T-helper 17 cell (primary cell): ENCODE data around the gene KCNJ9. TPM values are rescaled to one million over a fixed set of nuclear protein-coding genes. Genes with fewer than 3 reads are reported as not detected.

Source experiments
- ATAC-seq: fragments of 150-1000 bp; cut with Tn5 transposase; 2 replicates; pipeline ENCODE4 v1.10.0; 2021; ENCODE audit warnings: mild to moderate bottlenecking, moderate library complexity
- DNase-seq, 3 donors: peaks; one replicate each; pipeline versions ENCODE4 v3.0.0 to v3.0.0-alpha.2; 2020 to 2021
- H3K9me3 ChIP-seq: one replicate; pipeline ENCODE4 v1.7.0; 2013; ENCODE audit warnings: low read length, mild to moderate bottlenecking; ENCODE audit not compliant: control insufficient read depth, poor library complexity, severe bottlenecking
- H3K27ac Mint-ChIP-seq: one replicate; pipeline ENCODE4 v1.8.0; 2022; ENCODE audit warnings: mild to moderate bottlenecking, moderate library complexity, mixed read lengths
- H3K27me3 Mint-ChIP-seq: one replicate; pipeline ENCODE4 v1.8.0; 2022; ENCODE audit warnings: mixed read lengths
- H3K36me3 Mint-ChIP-seq: one replicate; pipeline ENCODE4 v1.8.0; 2022; ENCODE audit warnings: low read depth, mixed read lengths
- H3K4me1 Mint-ChIP-seq: one replicate; pipeline ENCODE4 v1.8.0; 2022; ENCODE audit warnings: mild to moderate bottlenecking, mixed read lengths
- H3K4me3 Mint-ChIP-seq: one replicate; pipeline ENCODE4 v1.8.0; 2022; ENCODE audit warnings: mild to moderate bottlenecking, moderate library complexity, mixed read lengths
- total RNA-seq, 4 donors: library from RNA in 2 of 4; stranded (reverse) in 2 of 4; gene quantifications; one replicate each; pipeline ENCODE4 v1.2.3 and lab custom pipeline; 2022 to 2026

The KCNJ9 gene
- total RNA-seq, 2 donors from 2014 or later = not detected

DNA sequence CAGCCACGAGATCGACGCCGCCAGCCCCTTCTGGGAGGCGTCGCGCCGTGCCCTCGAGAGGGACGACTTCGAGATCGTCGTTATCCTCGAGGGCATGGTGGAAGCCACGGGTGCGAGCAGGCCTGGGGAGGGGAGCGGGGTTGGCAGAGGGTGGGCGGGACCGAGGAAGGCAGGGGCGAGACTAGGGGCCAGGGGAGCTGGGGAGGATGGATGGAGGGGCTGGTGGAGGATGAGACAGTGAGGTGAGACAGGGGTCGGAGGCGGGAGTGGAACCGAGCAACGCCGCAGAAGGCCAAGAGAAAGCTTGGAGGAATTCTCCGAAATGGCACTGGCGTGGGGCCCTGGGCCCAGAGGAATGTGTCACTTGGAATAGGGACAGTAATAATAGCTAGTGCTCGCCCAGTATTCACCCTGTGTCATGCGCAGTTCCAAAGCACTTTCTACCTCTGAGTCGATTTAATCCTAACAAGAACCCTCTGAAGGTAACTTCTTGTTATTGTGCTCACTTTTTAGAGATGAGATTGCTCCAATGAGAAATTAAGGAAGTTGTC is 3.5 kb downstream of the KCNJ9 start:
- ATAC-seq (no peak), DNase-seq (no peak)
- no peaks in the 10 kb centered on the region for H3K9me3 ChIP-seq
- H3K27me3 Mint-ChIP-seq = peaks cover 35% of the 10 kb centered on the region
- peaks cover 19% of the 10 kb centered on the region for H3K4me1 Mint-ChIP-seq
- peaks cover 15% of the 10 kb centered on the region for H3K36me3 Mint-ChIP-seq
- no peak overlapping the region for H3K27ac Mint-ChIP-seq
- peak overlapping the region; percentile 36 for H3K4me3 Mint-ChIP-seq

DNA sequence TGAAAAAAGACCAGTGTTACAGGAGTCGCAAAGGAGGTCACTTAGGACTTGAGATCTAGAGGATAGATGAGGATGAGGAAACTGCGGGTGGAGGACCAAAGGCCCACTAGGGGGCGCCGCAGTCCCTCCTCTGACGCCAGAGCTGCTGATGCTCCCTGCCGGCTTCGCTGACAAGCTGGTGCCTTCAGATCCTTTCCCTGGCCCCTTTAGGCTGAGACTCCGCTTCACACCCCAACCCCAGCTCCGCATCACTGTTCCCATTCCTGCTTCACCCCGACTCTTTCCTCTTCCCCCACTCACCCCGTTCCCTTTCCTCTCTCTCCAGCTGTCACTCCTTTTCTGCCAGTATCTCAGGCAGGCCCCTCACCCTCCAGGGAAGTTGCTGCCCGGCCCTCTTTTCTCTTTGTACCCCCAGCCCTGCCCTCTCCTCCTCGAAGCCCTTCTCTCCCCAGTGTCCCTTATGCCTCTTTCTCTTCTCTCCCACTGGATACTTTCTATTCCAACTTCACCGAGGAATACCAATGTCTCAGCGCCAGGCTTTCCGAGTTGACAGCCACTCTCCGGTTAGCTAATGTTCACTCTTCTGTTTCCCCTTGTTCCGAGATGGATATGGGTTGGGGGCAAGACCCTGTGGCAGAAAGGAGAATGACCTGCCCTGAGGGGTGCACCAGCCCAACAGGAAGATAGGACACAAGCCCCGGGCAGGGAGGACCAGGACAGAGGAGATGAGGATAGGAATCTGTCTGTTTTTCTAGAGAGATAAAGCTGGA is 4.5 kb downstream of the KCNJ9 start:
- H3K4me1 Mint-ChIP-seq = peaks cover 22% of the 10 kb centered on the region
- H3K4me3 Mint-ChIP-seq = peak overlapping the region; percentile 3
- H3K27me3 Mint-ChIP-seq = peaks cover 25% of the 10 kb centered on the region
- peak; percentile 69 for ATAC-seq
- H3K9me3 ChIP-seq = no peaks in the 10 kb centered on the region
- peak; percentile 54 to 67 (median 62) for DNase-seq
- peaks cover 15% of the 10 kb centered on the region for H3K36me3 Mint-ChIP-seq
- H3K27ac Mint-ChIP-seq = no peak overlapping the region

DNA sequence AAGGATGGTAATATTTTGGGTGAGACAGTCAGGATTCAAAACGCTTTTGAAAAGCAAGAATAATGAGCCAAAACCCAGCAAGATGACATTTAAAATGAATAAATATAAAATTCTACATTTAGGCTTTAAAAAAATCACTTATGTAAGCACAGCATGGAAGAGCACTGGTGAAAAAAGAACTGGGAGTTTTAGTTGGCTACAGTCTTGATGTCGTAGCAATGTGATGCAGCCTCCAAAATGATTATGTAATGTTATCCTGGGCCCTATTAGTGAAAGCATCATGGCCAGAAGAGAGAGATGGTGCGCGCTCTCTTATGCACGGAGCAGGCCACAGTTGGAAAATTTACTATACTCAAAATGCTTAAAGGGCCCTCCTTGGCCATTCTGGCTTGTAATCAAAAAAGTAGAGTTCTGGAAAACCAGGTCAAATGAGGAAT is 5.1 kb downstream of the KCNJ9 start:
- no peaks in the 10 kb centered on the region for H3K9me3 ChIP-seq
- DNase-seq = no peak
- H3K27ac Mint-ChIP-seq = peak overlapping the region; percentile 39
- H3K4me1 Mint-ChIP-seq = peaks cover 20% of the 10 kb centered on the region
- ATAC-seq = no peak
- H3K4me3 Mint-ChIP-seq = no peak overlapping the region
- peaks cover 13% of the 10 kb centered on the region for H3K36me3 Mint-ChIP-seq
- H3K27me3 Mint-ChIP-seq = peaks cover 19% of the 10 kb centered on the region

DNA sequence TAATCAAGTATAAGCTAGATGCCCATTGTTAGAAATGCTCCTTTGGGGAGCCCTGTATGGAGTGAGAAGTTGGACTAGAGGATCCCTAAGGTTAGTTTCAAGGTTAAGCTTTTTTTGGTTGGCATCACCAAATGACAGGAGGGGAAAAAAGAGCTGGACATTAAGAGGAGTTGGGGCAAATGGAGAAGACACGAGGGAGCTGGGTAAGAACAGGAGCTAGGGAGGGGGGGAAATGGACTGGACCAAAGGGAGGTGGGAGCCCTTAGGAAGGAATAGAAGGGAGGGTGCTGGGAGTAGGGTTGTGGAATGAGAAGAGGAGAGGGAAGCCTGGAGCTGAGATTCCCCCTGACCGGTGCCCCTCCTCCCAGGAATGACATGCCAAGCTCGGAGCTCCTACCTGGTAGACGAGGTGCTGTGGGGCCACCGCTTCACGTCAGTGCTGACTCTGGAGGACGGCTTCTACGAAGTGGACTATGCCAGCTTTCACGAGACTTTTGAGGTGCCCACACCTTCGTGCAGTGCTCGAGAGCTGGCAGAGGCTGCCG is 5.9 kb downstream of the KCNJ9 start:
- peaks cover 12% of the 10 kb centered on the region for H3K27me3 Mint-ChIP-seq
- ATAC-seq = no peak
- no peak for DNase-seq
- peaks cover 15% of the 10 kb centered on the region for H3K36me3 Mint-ChIP-seq
- H3K4me1 Mint-ChIP-seq = peaks cover 20% of the 10 kb centered on the region
- H3K9me3 ChIP-seq = no peaks in the 10 kb centered on the region
- H3K27ac Mint-ChIP-seq = peak overlapping the region; percentile 39
- no peak overlapping the region for H3K4me3 Mint-ChIP-seq

DNA sequence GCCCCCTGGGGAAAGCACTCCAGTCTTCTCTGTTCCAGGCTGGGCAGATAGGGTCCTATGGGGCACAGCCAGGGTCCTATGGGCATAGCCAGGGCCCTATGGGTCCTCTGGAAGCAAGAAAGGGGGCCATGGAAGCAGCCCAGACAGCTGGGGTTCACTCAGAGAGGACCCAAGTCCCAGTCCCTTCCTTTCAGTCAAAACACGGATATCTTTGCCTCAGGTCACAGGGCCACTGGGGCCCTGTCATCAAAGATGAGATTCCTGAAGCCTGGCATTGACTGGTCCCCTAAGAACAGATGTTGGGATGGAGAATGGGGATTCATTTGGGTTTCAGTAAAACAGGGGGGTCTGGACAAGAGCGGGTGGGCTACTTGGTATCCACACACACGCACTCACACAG is 8.5 kb downstream of the KCNJ9 start:
- H3K4me3 Mint-ChIP-seq = no peak overlapping the region
- no peak overlapping the region for H3K27ac Mint-ChIP-seq
- peaks cover 22% of the 10 kb centered on the region for H3K4me1 Mint-ChIP-seq
- no peaks in the 10 kb centered on the region for H3K9me3 ChIP-seq
- ATAC-seq (no peak), DNase-seq (no peak)
- no peaks in the 10 kb centered on the region for H3K27me3 Mint-ChIP-seq
- peaks cover 15% of the 10 kb centered on the region for H3K36me3 Mint-ChIP-seq

DNA sequence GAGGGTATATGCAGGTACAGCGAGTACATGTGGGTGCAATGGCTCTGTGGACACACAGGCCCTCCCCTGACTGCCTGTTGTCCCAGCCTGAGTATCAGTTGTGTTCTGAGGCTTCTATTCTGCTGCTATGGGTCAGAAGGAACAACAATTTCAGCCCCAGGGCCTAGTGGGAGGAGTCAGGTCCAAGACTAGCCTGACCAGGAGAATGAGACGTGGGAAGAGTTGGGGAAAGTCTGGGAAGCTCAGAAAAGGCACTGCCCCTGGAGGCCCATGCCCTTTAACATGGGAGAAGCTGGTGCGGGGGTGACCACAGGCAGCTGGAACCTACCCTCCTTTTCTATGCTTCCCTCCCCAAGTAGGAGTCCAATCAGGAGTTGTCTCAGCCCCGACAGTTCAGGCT is 9.4 kb downstream of the KCNJ9 start:
- Mint-ChIP-seq H3K27me3 (no peaks in the 10 kb centered on the region), H3K36me3 (peaks cover 15% of the 10 kb centered on the region), H3K27ac (no peak overlapping the region), H3K4me1 (peaks cover 22% of the 10 kb centered on the region), H3K4me3 (no peak overlapping the region)
- no peaks in the 10 kb centered on the region for H3K9me3 ChIP-seq
- DNase-seq (no peak), ATAC-seq (no peak)

DNA sequence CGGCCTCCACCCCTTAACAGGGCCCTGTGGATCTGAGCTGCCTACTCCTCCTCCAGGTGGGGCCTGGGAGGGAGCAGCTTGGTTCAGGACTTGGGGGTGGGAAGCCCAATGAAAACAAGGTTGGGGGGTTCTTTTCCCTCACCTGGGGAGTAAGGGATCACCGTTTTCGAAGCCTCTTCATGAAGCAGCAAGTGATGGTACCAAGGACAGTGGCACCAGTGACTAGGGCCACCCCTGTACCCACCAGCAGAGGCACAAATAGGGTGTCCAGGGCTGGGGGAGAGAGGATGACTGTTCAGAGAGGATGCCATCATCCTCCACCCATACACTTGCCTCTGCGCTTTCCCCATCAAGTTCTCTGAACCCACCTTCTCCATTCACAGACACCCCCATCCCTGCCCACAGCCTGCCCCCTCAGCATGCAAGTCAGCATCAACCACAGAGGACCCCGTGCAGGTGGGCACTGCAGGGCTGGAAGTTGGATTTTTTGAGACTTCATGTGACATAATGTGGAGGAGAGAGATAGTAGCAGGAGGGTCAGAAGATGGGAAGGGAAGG is 10.4 kb downstream of the KCNJ9 start:
- no peak for ATAC-seq
- H3K4me1 Mint-ChIP-seq = peaks cover 21% of the 10 kb centered on the region
- no peak for DNase-seq
- peaks cover 15% of the 10 kb centered on the region for H3K36me3 Mint-ChIP-seq
- H3K27ac Mint-ChIP-seq = no peak overlapping the region
- H3K27me3 Mint-ChIP-seq = no peaks in the 10 kb centered on the region
- H3K4me3 Mint-ChIP-seq = no peak overlapping the region
- no peaks in the 10 kb centered on the region for H3K9me3 ChIP-seq

DNA sequence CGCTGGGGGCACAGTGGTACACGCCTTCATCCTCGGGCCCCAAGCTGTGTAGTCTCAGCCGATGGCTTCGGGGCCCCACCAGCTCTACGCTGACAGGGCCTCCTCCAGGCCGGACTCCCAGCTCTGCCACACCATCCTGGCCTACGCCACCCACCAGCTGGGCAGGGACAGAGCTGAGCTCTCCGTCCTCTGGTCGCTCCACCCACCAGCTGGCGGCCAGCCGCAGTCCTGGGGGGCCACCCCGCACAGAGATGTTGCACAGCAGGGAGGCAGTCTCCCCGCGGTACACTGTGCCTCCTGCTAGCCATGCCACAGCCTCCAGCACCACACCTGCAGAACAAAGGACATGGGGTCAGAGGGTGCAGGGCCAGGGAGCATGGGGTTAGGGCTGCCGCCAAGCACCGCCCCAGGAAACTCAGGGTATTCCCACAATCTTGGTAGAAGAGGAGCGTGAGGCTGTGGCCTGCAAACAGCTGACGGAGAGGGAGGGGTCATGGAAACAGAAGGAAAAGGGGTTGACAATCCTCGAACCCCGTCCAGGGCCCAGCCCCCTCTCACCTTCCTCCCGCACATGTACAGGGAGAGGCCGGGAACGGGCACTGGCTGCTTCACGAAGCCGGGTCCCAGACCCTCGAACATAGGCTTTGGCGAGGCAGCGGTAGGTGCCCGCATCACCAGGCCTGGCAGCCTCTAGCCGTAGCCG is 11.2 kb downstream of the KCNJ9 start:
- no peaks in the 10 kb centered on the region for H3K9me3 ChIP-seq
- H3K4me1 Mint-ChIP-seq = peaks cover 23% of the 10 kb centered on the region
- H3K27ac Mint-ChIP-seq = no peak overlapping the region
- no peaks in the 10 kb centered on the region for H3K27me3 Mint-ChIP-seq
- H3K36me3 Mint-ChIP-seq = peaks cover 13% of the 10 kb centered on the region
- DNase-seq = no peak
- no peak overlapping the region for H3K4me3 Mint-ChIP-seq
- ATAC-seq = no peak

DNA sequence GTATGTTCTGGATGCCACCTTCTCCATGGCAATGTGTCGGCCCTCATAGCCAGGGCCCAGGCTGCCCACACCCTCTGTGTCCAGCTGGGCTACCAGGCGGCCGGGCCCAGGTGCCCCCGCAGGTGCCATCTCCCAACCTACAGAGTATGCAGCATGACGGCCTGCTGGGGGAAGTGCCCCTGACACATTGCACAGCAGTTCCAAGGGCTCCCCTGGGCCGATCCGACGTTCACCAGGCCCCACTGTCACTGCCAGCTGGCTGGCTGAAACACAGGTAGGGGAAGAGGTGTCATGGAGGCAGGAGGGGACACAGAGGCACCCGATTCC is 11.7 kb downstream of the KCNJ9 start:
- no peak overlapping the region for H3K4me3 Mint-ChIP-seq
- no peaks in the 10 kb centered on the region for H3K9me3 ChIP-seq
- H3K27ac Mint-ChIP-seq = no peak overlapping the region
- H3K4me1 Mint-ChIP-seq = peaks cover 27% of the 10 kb centered on the region
- no peaks in the 10 kb centered on the region for H3K27me3 Mint-ChIP-seq
- ATAC-seq (no peak), DNase-seq (no peak)
- H3K36me3 Mint-ChIP-seq = peaks cover 13% of the 10 kb centered on the region

DNA sequence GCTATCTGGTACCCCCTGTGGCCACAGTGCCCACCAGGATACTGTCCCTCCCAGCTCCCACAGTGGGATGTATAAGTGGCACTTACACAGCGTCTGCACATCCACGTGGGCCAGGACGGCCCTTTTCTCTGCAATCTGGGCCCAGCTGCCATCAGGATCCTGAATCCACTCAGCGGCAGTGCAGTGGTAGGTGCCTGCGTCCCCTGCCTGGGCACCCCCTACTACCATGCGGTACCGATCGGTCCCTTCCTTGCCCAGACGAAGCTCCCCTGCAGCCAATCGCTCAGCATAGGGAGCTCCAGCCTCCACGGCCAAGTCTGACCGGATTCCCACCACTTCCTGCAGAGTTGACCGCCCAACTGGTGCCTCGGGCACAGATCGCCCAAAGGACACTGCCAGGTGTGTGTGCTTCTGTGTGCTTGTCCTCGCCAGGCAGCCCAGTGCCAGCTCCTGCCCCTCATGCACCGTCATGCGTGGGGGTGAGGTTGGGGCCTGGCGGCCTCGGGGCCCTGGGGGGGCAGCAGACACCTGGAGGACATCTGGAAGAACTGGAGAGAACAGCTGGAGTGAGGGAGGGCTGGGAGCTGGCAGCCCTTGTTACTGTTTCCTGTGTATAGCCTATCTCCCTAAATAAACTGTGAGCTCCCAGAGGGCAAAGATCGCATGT is 12.4 kb downstream of the KCNJ9 start:
- H3K27me3 Mint-ChIP-seq = no peaks in the 10 kb centered on the region
- H3K4me3 Mint-ChIP-seq = no peak overlapping the region
- peaks cover 27% of the 10 kb centered on the region for H3K4me1 Mint-ChIP-seq
- peaks cover 10% of the 10 kb centered on the region for H3K36me3 Mint-ChIP-seq
- no peaks in the 10 kb centered on the region for H3K9me3 ChIP-seq
- DNase-seq (no peak), ATAC-seq (no peak)
- H3K27ac Mint-ChIP-seq = no peak overlapping the region

DNA sequence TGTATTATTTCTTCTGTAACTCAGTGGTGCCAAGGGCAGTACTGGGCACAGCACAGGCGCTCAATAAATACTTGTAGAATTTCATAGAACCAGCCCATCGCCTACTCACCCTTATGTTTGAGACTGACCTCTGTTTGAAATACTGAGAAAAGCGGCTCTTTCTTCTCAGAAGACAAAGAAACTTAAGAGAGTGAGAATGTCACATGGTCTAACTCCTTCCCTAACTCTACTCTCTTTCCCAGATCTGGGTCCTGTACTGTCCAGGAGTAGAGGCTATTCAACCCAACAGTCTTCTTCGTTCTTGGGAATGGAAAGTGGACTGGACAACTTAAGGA is 12.9 kb downstream of the KCNJ9 start:
- H3K4me1 Mint-ChIP-seq = peaks cover 26% of the 10 kb centered on the region
- H3K9me3 ChIP-seq = no peaks in the 10 kb centered on the region
- ATAC-seq = no peak
- no peak overlapping the region for H3K27ac Mint-ChIP-seq
- H3K4me3 Mint-ChIP-seq = no peak overlapping the region
- H3K27me3 Mint-ChIP-seq = no peaks in the 10 kb centered on the region
- DNase-seq = no peak
- peaks cover 6% of the 10 kb centered on the region for H3K36me3 Mint-ChIP-seq

DNA sequence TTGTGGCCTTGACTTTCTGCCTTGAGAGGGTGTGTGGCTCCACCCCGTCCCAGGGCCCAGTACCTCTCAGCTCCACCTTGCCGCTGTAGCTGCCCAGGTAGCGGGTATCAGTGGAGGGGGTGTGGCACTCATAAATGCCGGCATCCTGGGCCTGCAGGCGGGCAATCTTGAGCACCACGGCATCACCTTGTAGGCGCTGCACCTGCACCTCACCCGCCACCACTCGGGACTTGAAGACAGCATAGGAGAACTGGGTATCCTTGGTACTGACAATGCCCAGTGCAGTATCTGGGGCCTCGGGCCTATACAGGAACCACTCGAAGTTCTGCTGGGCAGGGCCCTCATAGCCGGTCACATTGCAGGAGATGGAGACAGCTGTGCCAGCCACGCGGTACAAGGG is 13.5 kb downstream of the KCNJ9 start:
- no peak for DNase-seq
- Mint-ChIP-seq H3K36me3 (peaks cover 6% of the 10 kb centered on the region), H3K4me1 (peaks cover 30% of the 10 kb centered on the region), H3K4me3 (no peak overlapping the region), H3K27me3 (no peaks in the 10 kb centered on the region), H3K27ac (no peak overlapping the region)
- H3K9me3 ChIP-seq = no peaks in the 10 kb centered on the region
- no peak for ATAC-seq
